ENCODE data around the gene COL21A1. TPM values are rescaled to one million over a fixed set of nuclear protein-coding genes. Genes with fewer than 3 reads are reported as not detected.
"Not testable (repeated sequence)": the region's sequence is repeated elsewhere in the genome, so short reads cannot be mapped to it uniquely, and the experiment has no call there.

COL21A1 gene
- total RNA-seq, 1 donor from 2014 or later, result 1.2 TPM

DNA sequence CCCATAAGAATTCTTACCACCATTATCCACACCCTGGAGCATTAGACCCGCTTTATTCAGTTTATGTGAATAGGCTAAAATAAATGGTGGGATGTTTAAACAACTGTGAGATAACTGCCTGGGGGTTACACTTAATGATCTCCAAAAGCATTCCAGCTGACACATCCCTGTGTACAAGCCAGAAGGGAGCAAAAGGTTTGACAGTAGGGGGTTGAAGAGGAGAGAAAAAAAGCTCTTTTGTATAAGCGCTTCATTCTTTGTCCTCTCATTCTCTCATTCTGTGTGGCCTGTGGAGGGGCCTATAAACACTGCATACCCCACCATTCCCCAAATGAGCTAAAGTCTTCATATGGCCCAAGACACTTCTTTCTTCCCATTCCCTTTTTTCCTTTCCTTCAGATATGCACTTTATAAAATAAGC is 30.8 kb upstream of the COL21A1 start:
- Mint-ChIP-seq H3K27me3 (ENCODE audit: unreplicated experiment) (no peaks in the 10 kb centered on the region), H3K36me3 (ENCODE audit: low read depth, unreplicated experiment) (no peaks in the 10 kb centered on the region), H3K27ac (ENCODE audit: unreplicated experiment) (no peak overlapping the region), H3K4me1 (ENCODE audit: unreplicated experiment) (no peaks in the 10 kb centered on the region), H3K9me3 (ENCODE audit: unreplicated experiment) (no peaks in the 10 kb centered on the region), H3K4me3 (ENCODE audit: unreplicated experiment) (no peak overlapping the region)
- TF ChIP-seq, protein P1, sequence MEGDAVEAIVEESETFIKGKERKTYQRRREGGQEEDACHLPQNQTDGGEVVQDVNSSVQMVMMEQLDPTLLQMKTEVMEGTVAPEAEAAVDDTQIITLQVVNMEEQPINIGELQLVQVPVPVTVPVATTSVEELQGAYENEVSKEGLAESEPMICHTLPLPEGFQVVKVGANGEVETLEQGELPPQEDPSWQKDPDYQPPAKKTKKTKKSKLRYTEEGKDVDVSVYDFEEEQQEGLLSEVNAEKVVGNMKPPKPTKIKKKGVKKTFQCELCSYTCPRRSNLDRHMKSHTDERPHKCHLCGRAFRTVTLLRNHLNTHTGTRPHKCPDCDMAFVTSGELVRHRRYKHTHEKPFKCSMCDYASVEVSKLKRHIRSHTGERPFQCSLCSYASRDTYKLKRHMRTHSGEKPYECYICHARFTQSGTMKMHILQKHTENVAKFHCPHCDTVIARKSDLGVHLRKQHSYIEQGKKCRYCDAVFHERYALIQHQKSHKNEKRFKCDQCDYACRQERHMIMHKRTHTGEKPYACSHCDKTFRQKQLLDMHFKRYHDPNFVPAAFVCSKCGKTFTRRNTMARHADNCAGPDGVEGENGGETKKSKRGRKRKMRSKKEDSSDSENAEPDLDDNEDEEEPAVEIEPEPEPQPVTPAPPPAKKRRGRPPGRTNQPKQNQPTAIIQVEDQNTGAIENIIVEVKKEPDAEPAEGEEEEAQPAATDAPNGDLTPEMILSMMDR (IDR thresholded peaks at IDR 0.05; ENCODE audit: unreplicated experiment), result no peak
- no peak for DNase-seq (ENCODE audit: low spot score)

DNA sequence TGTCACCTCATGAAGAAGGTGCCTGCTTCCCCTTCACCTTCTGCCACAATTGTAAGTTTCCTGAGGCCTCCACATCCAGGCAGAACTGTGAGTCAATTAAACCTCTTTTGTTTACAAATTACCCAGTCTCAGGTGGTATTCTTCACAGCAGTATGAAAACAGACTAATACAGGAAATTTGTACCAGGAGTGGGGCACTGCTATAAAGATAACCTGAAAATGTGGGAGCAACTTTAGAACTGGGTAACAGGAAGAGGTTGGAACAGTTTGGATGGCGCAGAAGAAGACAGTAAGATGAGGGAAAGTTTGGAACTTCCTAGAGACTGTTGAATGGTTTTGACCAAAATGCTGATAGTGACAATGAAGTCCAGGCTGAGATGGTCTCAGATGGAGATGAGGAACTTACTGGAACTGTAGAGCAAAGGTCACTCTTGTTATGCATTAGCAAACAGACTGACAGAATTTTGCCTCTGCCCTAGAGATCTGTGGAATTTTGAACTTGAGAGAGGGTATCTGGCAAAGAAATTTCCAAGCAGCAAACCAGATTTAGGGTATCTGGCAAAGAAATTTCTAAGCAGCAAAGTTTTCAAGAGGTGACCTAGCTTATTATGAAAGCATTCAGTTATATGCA is 23.5 kb upstream of the COL21A1 start:
- H3K27me3 Mint-ChIP-seq (ENCODE audit: unreplicated experiment), result no peaks in the 10 kb centered on the region
- H3K4me1 Mint-ChIP-seq (ENCODE audit: unreplicated experiment), result no peaks in the 10 kb centered on the region
- no peaks in the 10 kb centered on the region for H3K9me3 Mint-ChIP-seq (ENCODE audit: unreplicated experiment)
- DNase-seq (ENCODE audit: low spot score), result no peak
- peaks cover 4% of the 10 kb centered on the region for H3K36me3 Mint-ChIP-seq (ENCODE audit: low read depth, unreplicated experiment)
- no peak overlapping the region for H3K27ac Mint-ChIP-seq (ENCODE audit: unreplicated experiment)
- no peak overlapping the region for H3K4me3 Mint-ChIP-seq (ENCODE audit: unreplicated experiment)
- TF ChIP-seq, protein P1 (IDR thresholded peaks at IDR 0.05; ENCODE audit: unreplicated experiment), result no peak

DNA sequence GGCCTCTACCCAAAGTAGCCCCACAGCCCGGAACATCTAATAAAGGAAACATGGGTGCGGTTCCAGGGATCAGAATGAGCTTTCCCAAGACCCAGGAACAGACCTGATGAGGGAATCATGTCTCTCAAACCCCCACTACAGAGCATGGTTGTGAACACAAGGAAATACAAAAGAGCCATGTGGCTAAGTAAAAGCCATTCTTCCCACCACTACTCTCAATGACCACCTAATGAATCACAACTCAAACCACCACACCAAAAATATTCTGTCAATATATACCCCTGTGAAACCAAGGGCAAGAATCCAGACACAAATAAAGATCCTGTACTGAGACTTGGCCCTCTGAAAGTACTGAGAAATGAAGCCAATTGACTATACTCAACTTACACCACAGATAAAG is 20.9 kb upstream of the COL21A1 start:
- TF ChIP-seq, protein P1 (IDR thresholded peaks at IDR 0.05; ENCODE audit: unreplicated experiment), result no peak
- DNase-seq (ENCODE audit: low spot score), result no peak
- no peaks in the 10 kb centered on the region for H3K9me3 Mint-ChIP-seq (ENCODE audit: unreplicated experiment)
- no peak overlapping the region for H3K4me3 Mint-ChIP-seq (ENCODE audit: unreplicated experiment)
- no peak overlapping the region for H3K27ac Mint-ChIP-seq (ENCODE audit: unreplicated experiment)
- no peaks in the 10 kb centered on the region for H3K4me1 Mint-ChIP-seq (ENCODE audit: unreplicated experiment)
- H3K36me3 Mint-ChIP-seq (ENCODE audit: low read depth, unreplicated experiment), result peaks cover 4% of the 10 kb centered on the region
- no peaks in the 10 kb centered on the region for H3K27me3 Mint-ChIP-seq (ENCODE audit: unreplicated experiment)

DNA sequence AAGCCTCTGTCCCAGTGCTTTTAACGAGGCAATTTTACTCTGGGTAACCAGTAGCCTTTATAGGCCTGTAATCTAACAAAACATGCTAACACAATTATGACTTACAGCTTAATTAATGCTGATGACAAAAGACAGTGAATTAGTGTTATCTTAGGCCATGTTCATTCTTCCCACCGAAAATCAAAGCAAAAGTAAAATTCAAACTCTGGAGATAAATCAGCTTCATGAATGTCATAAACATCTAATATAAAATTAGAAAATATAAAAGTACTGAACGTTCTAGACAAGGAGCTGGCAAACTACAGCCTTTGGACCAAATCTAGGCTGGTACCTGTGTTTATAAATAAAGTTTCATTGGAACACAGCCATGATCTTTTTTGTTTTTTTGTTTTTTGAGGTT is 18.6 kb upstream of the COL21A1 start:
- Mint-ChIP-seq H3K9me3 (ENCODE audit: unreplicated experiment) (no peaks in the 10 kb centered on the region), H3K27me3 (ENCODE audit: unreplicated experiment) (no peaks in the 10 kb centered on the region), H3K4me1 (ENCODE audit: unreplicated experiment) (no peaks in the 10 kb centered on the region), H3K4me3 (ENCODE audit: unreplicated experiment) (no peak overlapping the region), H3K36me3 (ENCODE audit: low read depth, unreplicated experiment) (peaks cover 4% of the 10 kb centered on the region), H3K27ac (ENCODE audit: unreplicated experiment) (no peak overlapping the region)
- TF ChIP-seq, protein P1 (IDR thresholded peaks at IDR 0.05; ENCODE audit: unreplicated experiment), result no peak
- DNase-seq (ENCODE audit: low spot score), result no peak

DNA sequence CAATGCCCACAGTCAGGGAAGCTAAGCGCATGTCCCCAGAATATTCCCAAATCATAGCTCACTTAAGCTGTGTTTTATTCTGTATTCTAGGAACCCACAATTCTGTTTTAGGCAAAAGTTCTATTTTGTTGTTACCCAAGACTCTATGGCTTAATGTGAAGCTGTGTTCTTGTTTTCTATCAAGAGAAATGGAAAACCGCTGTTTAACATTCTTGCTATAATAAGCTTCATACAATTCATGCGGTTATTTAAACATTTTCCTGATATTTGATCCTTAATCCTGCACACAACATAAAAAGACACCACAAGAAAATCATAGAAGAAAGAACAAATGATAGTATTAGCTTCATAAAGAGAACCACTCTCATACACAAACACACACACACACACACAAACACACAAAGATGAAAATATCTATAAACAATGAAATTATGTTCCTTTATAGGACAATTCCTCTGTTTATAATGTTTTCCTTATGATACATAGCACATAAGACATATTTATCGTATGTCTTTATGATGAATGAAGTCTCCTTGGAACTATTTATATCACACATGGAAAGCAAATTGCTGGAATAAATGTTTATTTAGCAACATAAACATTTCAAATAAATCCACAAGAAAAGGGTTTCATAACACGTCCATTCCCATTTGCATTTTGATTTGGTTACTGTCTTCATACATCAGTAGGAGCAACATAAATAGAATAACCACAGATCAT is 16.4 kb upstream of the COL21A1 start:
- Mint-ChIP-seq H3K4me3 (ENCODE audit: unreplicated experiment) (no peak overlapping the region), H3K9me3 (ENCODE audit: unreplicated experiment) (no peaks in the 10 kb centered on the region), H3K27ac (ENCODE audit: unreplicated experiment) (no peak overlapping the region), H3K36me3 (ENCODE audit: low read depth, unreplicated experiment) (no peaks in the 10 kb centered on the region), H3K27me3 (ENCODE audit: unreplicated experiment) (no peaks in the 10 kb centered on the region), H3K4me1 (ENCODE audit: unreplicated experiment) (no peaks in the 10 kb centered on the region)
- TF ChIP-seq, protein P1 (IDR thresholded peaks at IDR 0.05; ENCODE audit: unreplicated experiment), result no peak
- no peak for DNase-seq (ENCODE audit: low spot score)

DNA sequence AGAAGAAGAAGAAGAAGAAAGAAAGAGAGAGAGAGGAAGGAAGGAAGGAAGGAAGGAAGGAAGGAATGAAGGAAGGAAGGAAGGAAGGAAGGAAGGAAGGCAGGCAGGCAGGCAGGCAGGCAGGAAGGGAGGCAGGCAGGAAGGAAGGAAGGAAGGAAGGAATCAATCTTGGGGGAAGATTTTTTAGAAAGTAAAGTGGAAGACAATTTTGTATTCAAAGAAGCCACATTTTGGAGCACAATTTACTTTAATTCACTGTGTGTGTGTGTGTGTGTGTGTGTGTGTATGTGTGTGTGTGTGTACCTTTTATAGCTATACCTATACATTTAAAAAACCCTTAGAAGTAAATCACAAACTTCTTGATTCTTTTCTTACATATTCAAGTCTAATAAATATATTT is 13.2 kb upstream of the COL21A1 start:
- H3K9me3 Mint-ChIP-seq (ENCODE audit: unreplicated experiment); H3K27ac Mint-ChIP-seq (ENCODE audit: unreplicated experiment); DNase-seq (ENCODE audit: low spot score); H3K36me3 Mint-ChIP-seq (ENCODE audit: low read depth, unreplicated experiment); H3K27me3 Mint-ChIP-seq (ENCODE audit: unreplicated experiment); H3K4me1 Mint-ChIP-seq (ENCODE audit: unreplicated experiment); H3K4me3 Mint-ChIP-seq (ENCODE audit: unreplicated experiment): not testable (repeated sequence)

All from endothelial cell (in vitro differentiated cells).